GM12878 (cell line): ENCODE data around the gene CALCR. TPM values are rescaled to one million over a fixed set of nuclear protein-coding genes. Genes with fewer than 3 reads are reported as not detected.

Experiments used
- ATAC-seq: fragments of 200-7000 bp; cut with Tn5 transposase; 3 replicates; pipeline ENCODE4 v1.9.1; 2020; ENCODE audit warnings: mild to moderate bottlenecking, moderate library complexity
- BruUV-seq: library from RNA; stranded (reverse); fragments of 400-500 nt; replicated peaks from 2 replicates; lab custom pipeline; 2021; lab: Mats Ljungman, UMichigan
- CTCF ChIA-PET: fragments of 300-600 bp; sonication (Branson Sonifier 250); formaldehyde crosslinking; extraction: SDS; loops from one replicate; lab custom pipeline; 2021; ENCODE audit warnings: inconsistent platforms; lab: Yijun Ruan, JAX
- POLR2A ChIA-PET: fragments of 350-600 bp; formaldehyde crosslinking; extraction: SDS; loops from one replicate; lab custom pipeline; 2021; ENCODE audit warnings: inconsistent platforms; lab: Charles Lee
- RAD21 ChIA-PET: fragments of 300-600 bp; sonication (Branson Sonifier 250); formaldehyde crosslinking; loops from one replicate; lab custom pipeline; 2023; ENCODE audit warnings: antibody characterized with exemption; ENCODE audit not compliant: unreplicated experiment; lab: Charles Lee
- SMC1A ChIA-PET: fragments of 300-600 bp; sonication (Branson Sonifier 250); formaldehyde crosslinking; loops from one replicate; lab custom pipeline; 2023; ENCODE audit not compliant: unreplicated experiment, uncharacterized antibody; lab: Charles Lee
- DNase-seq: peaks from one replicate; pipeline ENCODE4 v3.0.0-alpha.2; 2011; ENCODE audit warnings: low read depth, low spot score
- FAIRE-seq: peaks from 3 replicates; lab custom pipeline; 2011; peaks lifted over from hg19 to GRCh38; lab: Jason Lieb, UNC
- H2AFZ ChIP-seq: 2 replicates; pipeline ENCODE4 v1.6.0; 2011; ENCODE audit warnings: low read depth, low read length, control low read depth; ENCODE audit not compliant: control insufficient read depth
- H3K27ac ChIP-seq: 2 replicates; pipeline ENCODE4 v1.5.1; 2011; ENCODE audit warnings: control low read depth; ENCODE audit not compliant: control insufficient read depth, insufficient read depth
- H3K27me3 ChIP-seq, 2 experiments: replicated peaks in 1 of 2; 2 replicates each; pipeline versions ENCODE4 v1.6.0 to v1.6.1; 2011; ENCODE audit warnings: low read length in 1 of 2; ENCODE audit not compliant: control insufficient read depth in 2 of 2, insufficient read depth in 2 of 2
- H3K36me3 ChIP-seq, 2 experiments: 2 replicates each; pipeline ENCODE4 v1.5.1; 2011; ENCODE audit warnings: low read length in 1 of 2; ENCODE audit not compliant: control insufficient read depth in 2 of 2, insufficient read depth in 2 of 2
- H3K4me1 ChIP-seq: 2 replicates; pipeline ENCODE4 v1.6.1; 2011; ENCODE audit warnings: mild to moderate bottlenecking, low read length, moderate library complexity, mixed read lengths; ENCODE audit not compliant: control insufficient read depth, insufficient read depth
- H3K4me2 ChIP-seq: 2 replicates; pipeline ENCODE4 v1.6.0; 2011; ENCODE audit warnings: control low read depth; ENCODE audit not compliant: control insufficient read depth, insufficient read depth
- H3K4me3 ChIP-seq: fragments of 200-600 bp; sonication (generic); 2 replicates; pipeline ENCODE4 v1.5.1; 2016
- H3K79me2 ChIP-seq: 2 replicates; pipeline ENCODE4 v1.6.0; 2011; ENCODE audit warnings: low read length; ENCODE audit not compliant: control insufficient read depth, insufficient read depth
- H3K9ac ChIP-seq: 2 replicates; pipeline ENCODE4 v1.8.0; 2011; ENCODE audit warnings: low read length, control low read depth, mixed read lengths; ENCODE audit not compliant: control insufficient read depth, insufficient read depth
- H3K9me3 ChIP-seq: replicated peaks from 3 replicates; pipeline ENCODE4 v1.5.1; 2011; ENCODE audit warnings: mild to moderate bottlenecking, low read length; ENCODE audit not compliant: control insufficient read depth, insufficient read depth
- H4K20me1 ChIP-seq: 2 replicates; pipeline ENCODE4 v1.6.0; 2011; ENCODE audit not compliant: control insufficient read depth, insufficient read depth
- CREB1 ChIP-seq: IDR thresholded peaks from 2 replicates; pipeline ENCODE4 v1.6.1; 2012; ENCODE audit warnings: low read depth, mild to moderate bottlenecking, inconsistent platforms
- CREM ChIP-seq: IDR thresholded peaks from 2 replicates; pipeline ENCODE4 v1.6.1; 2014; ENCODE audit warnings: antibody characterized with exemption, low read depth
- ESRRA ChIP-seq: IDR thresholded peaks from 2 replicates; pipeline ENCODE4 v1.6.1; 2012; ENCODE audit warnings: mild to moderate bottlenecking, low read length, improper control_type of control experiment
- ETV6 ChIP-seq, 2 experiments: fragments of 450-650 bp in 1 of 2; IDR thresholded peaks in 1 of 2; conservative IDR thresholded peaks in 1 of 2; 2 replicates each; pipeline ENCODE4 v1.6.1; 2014; ENCODE audit warnings: antibody characterized with exemption in 1 of 2, borderline replicate concordance in 1 of 2, low read depth in 1 of 2, mild to moderate bottlenecking in 1 of 2, moderate library complexity in 1 of 2
- HSF1 ChIP-seq: fragments of 150-350 bp; IDR thresholded peaks from 2 replicates; pipeline ENCODE4 v1.6.1; 2014; ENCODE audit warnings: mild to moderate bottlenecking, low read depth, low read length
- KLF5 ChIP-seq: fragments of 450-650 bp; IDR thresholded peaks from 2 replicates; pipeline ENCODE4 v1.6.1; 2014; ENCODE audit warnings: mild to moderate bottlenecking; ENCODE audit not compliant: partially characterized antibody
- MEF2B ChIP-seq: fragments of 450-650 bp; IDR thresholded peaks from 2 replicates; pipeline ENCODE4 v1.6.1; 2018; ENCODE audit warnings: mild to moderate bottlenecking, moderate library complexity; ENCODE audit not compliant: partially characterized antibody, poor library complexity, severe bottlenecking
- NFXL1 ChIP-seq: fragments of 450-650 bp; IDR thresholded peaks from 2 replicates; pipeline ENCODE4 v1.6.1; 2017; ENCODE audit warnings: antibody characterized with exemption, mild to moderate bottlenecking, borderline replicate concordance
- PBX3 ChIP-seq: IDR thresholded peaks from 2 replicates; pipeline ENCODE4 v1.6.1; 2011; ENCODE audit warnings: mild to moderate bottlenecking, low read depth, low read length, moderate library complexity; ENCODE audit not compliant: insufficient replicate concordance
- POLR2A ChIP-seq: IDR thresholded peaks from 2 replicates; pipeline ENCODE4 v1.6.1; 2011; ENCODE audit warnings: low read depth, mild to moderate bottlenecking, low read length
- POLR2AphosphoS2 ChIP-seq: IDR thresholded peaks from 2 replicates; pipeline ENCODE4 v1.6.1; 2011; ENCODE audit warnings: low read depth, mild to moderate bottlenecking, low read length, improper control_type of control experiment, moderate library complexity
- POU2F2 ChIP-seq: IDR thresholded peaks from 3 replicates; pipeline ENCODE4 v1.6.1; 2011; ENCODE audit warnings: low read depth, mild to moderate bottlenecking, low read length, borderline replicate concordance
- SIX5 ChIP-seq: IDR thresholded peaks from 2 replicates; pipeline ENCODE4 v1.6.1; 2011; ENCODE audit warnings: mild to moderate bottlenecking, low read depth, low read length, moderate library complexity; ENCODE audit not compliant: severe bottlenecking
- SMARCA5 ChIP-seq: fragments of 450-650 bp; IDR thresholded peaks from 2 replicates; pipeline ENCODE4 v1.6.1; 2017; ENCODE audit warnings: mild to moderate bottlenecking
- SP1 ChIP-seq: IDR thresholded peaks from one replicate; pipeline ENCODE4 v1.6.1; 2011; ENCODE audit warnings: low read depth, low read length
- WGBS: methylation state at CpG from one replicate; pipeline ENCODE4 v1.1.6; 2016; ENCODE audit warnings: low lambda C conversion rate; ENCODE audit not compliant: insufficient replicate concordance, insufficient coverage; ENCODE audit errors: missing lambda C conversion rate; 5-methylcytosine and 5-hydroxymethylcytosine counted together
- in situ Hi-C: fragments of 300-500 bp; cut with MboI; formaldehyde crosslinking; loops from 9 replicates; pipeline ENCODE4 v1.14.3; 2018; ENCODE audit warnings: mixed read lengths
- intact Hi-C: fragments of 100-400 bp; cut with micrococcal nuclease; formaldehyde crosslinking; loops from one replicate; pipeline ENCODE4 v1.14.2; 2022; ENCODE audit not compliant: unreplicated experiment
- polyA plus RNA-seq, 11 experiments: library from polyadenylated mRNA; depleted of rRNA in 4 of 11; unstranded in 6 of 11; stranded (reverse) in 5 of 11; fragments of >200 nt; fragmentation: Nextera tagmentation in 4 of 11; fragmentation: Illumina TruSeq in 1 of 11; extraction: Ambion mirVana in 4 of 11; extraction: Trizol in 1 of 11; gene quantifications; 1 replicate in 1 of 11; 2 replicates in 10 of 11; pipeline versions ENCODE4 v1.2.1 to v1.2.3, GENCODE V29; 2011 to 2016; ENCODE audit warnings: inconsistent platforms in 2 of 11, missing spikeins in 2 of 11, low read depth in 1 of 11
- total RNA-seq, 4 experiments: library from RNA; depleted of rRNA in 3 of 4; stranded (reverse); fragments of >200 nt in 3 of 4; fragmentation: Illumina TruSeq in 1 of 4; extraction: Trizol in 1 of 4; gene quantifications; 2 replicates each; pipeline versions ENCODE4 v1.2.1 to v1.2.3, GENCODE V29; 2013 to 2021

Gene CALCR
- total and polyA plus RNA-seq, 10 of the 15 experiments (the other 5 are each of a cell fraction or from before 2014, with no cell fraction given), result not detected

DNA sequence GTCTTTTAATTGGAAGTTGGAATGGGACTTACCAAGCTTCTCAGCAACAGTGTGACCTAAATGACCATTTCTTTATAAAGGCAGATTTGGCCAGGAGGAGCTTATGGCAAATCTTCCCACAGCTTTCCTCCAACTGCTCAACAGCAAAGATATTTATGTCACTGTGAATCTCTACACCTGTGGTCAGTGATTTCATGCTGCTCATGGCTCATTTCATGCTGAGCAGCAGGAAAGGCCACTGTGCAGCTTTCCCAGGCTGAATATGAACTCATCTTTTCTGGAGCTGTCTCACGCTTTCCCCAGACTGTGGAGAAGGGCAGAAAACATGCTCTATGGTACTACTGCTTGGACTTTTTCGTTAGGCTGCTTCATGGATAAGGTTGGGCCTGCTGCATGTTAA lies 29.8 kb downstream of the CALCR start (continued):
- no peak for TF ChIP-seq PBX3
- no peak for TF ChIP-seq HSF1
- no peak for TF ChIP-seq POU2F2
- TF ChIP-seq ESRRA, result no peak

DNA sequence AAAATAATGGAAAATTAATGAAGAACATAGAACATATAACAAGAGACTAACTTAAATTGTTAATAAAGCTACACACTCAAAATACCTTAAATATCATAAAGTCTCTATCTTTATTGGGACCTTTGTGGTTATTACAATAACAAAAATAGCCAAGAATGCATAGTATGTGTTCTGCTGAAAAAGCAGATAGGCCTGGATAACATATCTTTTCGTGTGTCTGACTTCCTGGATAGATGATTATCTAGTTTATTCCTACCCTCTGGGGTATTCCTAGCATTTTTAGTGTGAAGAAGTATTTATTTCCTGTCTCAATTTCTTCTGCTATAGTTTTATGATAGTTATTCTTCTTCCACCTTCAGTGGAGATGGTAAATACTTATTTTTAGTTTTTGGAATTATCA lies 36.5 kb downstream of the CALCR start:
- no peaks in the 10 kb centered on the region for H3K4me1 ChIP-seq
- H3K36me3 ChIP-seq, result no peaks in the 10 kb centered on the region
- no peak for TF ChIP-seq CREM
- TF ChIP-seq CREB1, result no peak
- TF ChIP-seq POLR2AphosphoS2, result no peak
- TF ChIP-seq ETV6 (conservative IDR thresholded peaks at IDR 0.05 in 1 of 2, IDR thresholded peaks at IDR 0.05 in 1 of 2; ENCODE audit: borderline replicate concordance in 1 of 2, low read depth in 1 of 2), result no peak
- TF ChIP-seq POLR2A, result no peak
- TF ChIP-seq NFXL1, result no peak
- no peak for TF ChIP-seq KLF5
- no peak for TF ChIP-seq MEF2B
- TF ChIP-seq SIX5, result no peak
- no peak for TF ChIP-seq SMARCA5
- TF ChIP-seq SP1, result no peak
- TF ChIP-seq, all 136 proteins: peak for 0
- no TSS peak for BruUV-seq
- WGBS, result 8% methylated on average over 1 of the region's 1 CpG
- SMC1A ChIA-PET, result no interaction called here
- FAIRE-seq, result no peak
- Histone ChIP-seq H3K9ac (no peak overlapping the region), H3K4me2 (no peak overlapping the region), H3K79me2 (no peaks in the 10 kb centered on the region), H3K9me3 (no peaks in the 10 kb centered on the region), H4K20me1 (no peaks in the 10 kb centered on the region), H3K27me3 (no peaks in the 10 kb centered on the region), H3K4me3 (no peak overlapping the region), H2AFZ (no peak overlapping the region), H3K27ac (no peak overlapping the region)
- POLR2A ChIA-PET, result no interaction called here
- RAD21 ChIA-PET, result no interaction called here
- DNase-seq, result no peak
- intact Hi-C loops (no loop called here), in situ Hi-C loops (loop anchor here (25.0 kb wide), 1 partner anchor 451 kb away; no protein-coding TSS in a partner anchor)
- ATAC-seq, result no peak
- CTCF ChIA-PET, result interaction anchor here (1.9 kb wide), 1 partner anchor 13 kb away, joined by 5 read pairs; no protein-coding TSS in a partner anchor
